ENCODE measurements around the gene ACAA1.
"Not testable (repeated sequence)": the region's sequence is repeated elsewhere in the genome, so short reads cannot be mapped to it uniquely, and the experiment has no call there.

Gene ACAA1

GRCh38 chr3:38165722-38166387 lies 28.9 kb upstream of the ACAA1 start:
- TF ChIP-seq FOXP2 (optimal IDR thresholded peaks at IDR 0.05; ENCODE audit: control extremely low read depth, extremely low read length, insufficient read depth) (no peak), EZH2 (IDR thresholded peaks at IDR 0.05) (no peak), POLR2AphosphoS5 (IDR thresholded peaks at IDR 0.05; ENCODE audit: borderline replicate concordance, low read depth, low read length) (no peak)
- H3K9ac ChIP-seq (ENCODE audit: insufficient read length), result peak overlapping the region; percentile 89
- peak overlapping the region; percentile 84 for H3K4me3 ChIP-seq
- DNase-seq (ENCODE audit: low read depth, low spot score), result no peak
- H3K9me3 ChIP-seq (ENCODE audit: low read depth, low read length), result no peaks in the 10 kb centered on the region
- H3K27ac ChIP-seq, result no peak overlapping the region
- no peaks in the 10 kb centered on the region for H3K36me3 ChIP-seq (ENCODE audit: insufficient read depth, low read length)

DNA sequence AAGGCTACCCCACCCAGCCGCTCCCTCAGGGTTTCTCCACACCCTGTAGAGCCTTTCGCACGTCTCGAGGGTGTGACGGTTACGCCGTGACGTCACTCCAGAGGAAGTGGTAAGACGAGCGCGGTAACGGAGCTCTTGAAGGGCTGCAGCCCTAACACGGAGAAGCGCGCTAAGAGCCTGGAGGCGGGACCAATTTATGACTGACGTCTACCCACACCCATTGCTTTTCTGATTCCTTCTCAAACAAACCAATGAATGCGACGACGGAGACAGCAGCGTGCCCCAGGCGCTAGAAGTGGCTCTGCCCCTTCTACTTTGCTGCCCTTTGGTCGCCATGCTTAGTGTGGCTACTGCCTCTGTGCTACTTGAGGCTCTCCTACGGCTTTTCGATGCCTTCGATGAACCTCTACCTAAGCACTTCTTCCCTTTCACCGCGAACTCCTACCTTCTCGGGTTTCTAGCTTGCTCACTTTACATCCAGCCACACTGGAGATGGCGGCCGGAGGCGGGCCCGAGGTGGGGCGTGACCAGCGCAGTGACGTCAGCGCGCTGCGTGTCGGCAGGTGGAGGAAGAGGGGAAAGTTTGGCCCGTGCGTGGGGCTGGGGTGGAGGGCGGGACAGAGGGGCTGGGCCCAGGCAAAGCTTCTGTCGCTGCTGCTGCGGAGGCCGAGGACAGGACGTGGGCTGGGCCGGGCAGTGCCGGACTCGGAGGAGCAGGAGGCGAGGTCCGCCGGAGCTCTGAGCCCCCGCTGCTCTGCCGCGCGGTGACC lies 28.2 kb upstream of the ACAA1 start, which contains the start of gene OXSR1:
OXSR1 (plus strand) TSS at position 586 of the 770 bp plus-strand sequence. CDS start 340 bp downstream, outside the sequence.
- peak; percentile 93 for DNase-seq (ENCODE audit: low read depth, low spot score)
- H3K27ac ChIP-seq, result peak within 1 kb of the TSS; percentile 93
- H3K36me3 ChIP-seq (ENCODE audit: insufficient read depth, low read length), result no peaks in the 10 kb centered on the region
- peak within 1 kb of the TSS; percentile 89 for H3K9ac ChIP-seq (ENCODE audit: insufficient read length)
- no peaks in the 10 kb centered on the region for H3K9me3 ChIP-seq (ENCODE audit: low read depth, low read length)
- peak within 1 kb of the TSS; percentile 84 for H3K4me3 ChIP-seq
- TF ChIP-seq EZH2 (IDR thresholded peaks at IDR 0.05), result no peak
- TF ChIP-seq POLR2AphosphoS5 (IDR thresholded peaks at IDR 0.05; ENCODE audit: borderline replicate concordance, low read depth, low read length), result peak; percentile 71

DNA sequence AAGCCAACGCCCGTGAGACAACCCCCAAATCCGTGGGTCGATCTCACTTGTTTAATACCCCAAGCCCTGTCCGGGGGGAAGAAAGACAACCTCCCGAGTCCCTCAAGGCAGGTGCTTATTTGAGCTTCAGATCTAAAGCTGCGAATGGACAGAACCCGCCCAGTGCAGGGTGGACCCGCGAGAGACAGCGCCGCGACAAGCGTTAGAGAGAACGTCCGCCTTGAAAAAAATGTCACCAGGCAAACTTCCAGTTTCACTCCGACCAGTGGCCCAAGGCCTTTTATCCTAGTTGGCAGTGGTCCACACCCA lies 27.7 kb upstream of the ACAA1 start:
- DNase-seq (ENCODE audit: low read depth, low spot score), result no peak
- peak overlapping the region; percentile 93 for H3K27ac ChIP-seq
- H3K9ac ChIP-seq (ENCODE audit: insufficient read length), result peak overlapping the region; percentile 51
- TF ChIP-seq POLR2AphosphoS5 (IDR thresholded peaks at IDR 0.05; ENCODE audit: borderline replicate concordance, low read depth, low read length), result no peak
- TF ChIP-seq EZH2 (IDR thresholded peaks at IDR 0.05), result no peak
- no peak for TF ChIP-seq FOXP2 (optimal IDR thresholded peaks at IDR 0.05; ENCODE audit: control extremely low read depth, extremely low read length, insufficient read depth)
- no peaks in the 10 kb centered on the region for H3K36me3 ChIP-seq (ENCODE audit: insufficient read depth, low read length)
- no peaks in the 10 kb centered on the region for H3K9me3 ChIP-seq (ENCODE audit: low read depth, low read length)
- H3K4me3 ChIP-seq, result peak overlapping the region; percentile 84

GRCh38 chr3:38163841-38164642 lies 27.1 kb upstream of the ACAA1 start:
- no peak overlapping the region for H3K9ac ChIP-seq (ENCODE audit: insufficient read length)
- no peak for DNase-seq (ENCODE audit: low read depth, low spot score)
- no peaks in the 10 kb centered on the region for H3K36me3 ChIP-seq (ENCODE audit: insufficient read depth, low read length)
- peak overlapping the region; percentile 84; the same call in 1 of the 2 replicates for H3K4me3 ChIP-seq
- no peaks in the 10 kb centered on the region for H3K9me3 ChIP-seq (ENCODE audit: low read depth, low read length)
- TF ChIP-seq EZH2 (IDR thresholded peaks at IDR 0.05) (no peak), FOXP2 (optimal IDR thresholded peaks at IDR 0.05; ENCODE audit: control extremely low read depth, extremely low read length, insufficient read depth) (no peak), POLR2AphosphoS5 (IDR thresholded peaks at IDR 0.05; ENCODE audit: borderline replicate concordance, low read depth, low read length) (no peak)
- H3K27ac ChIP-seq, result peak overlapping the region; percentile 93; the same call in 1 of the 2 replicates

DNA sequence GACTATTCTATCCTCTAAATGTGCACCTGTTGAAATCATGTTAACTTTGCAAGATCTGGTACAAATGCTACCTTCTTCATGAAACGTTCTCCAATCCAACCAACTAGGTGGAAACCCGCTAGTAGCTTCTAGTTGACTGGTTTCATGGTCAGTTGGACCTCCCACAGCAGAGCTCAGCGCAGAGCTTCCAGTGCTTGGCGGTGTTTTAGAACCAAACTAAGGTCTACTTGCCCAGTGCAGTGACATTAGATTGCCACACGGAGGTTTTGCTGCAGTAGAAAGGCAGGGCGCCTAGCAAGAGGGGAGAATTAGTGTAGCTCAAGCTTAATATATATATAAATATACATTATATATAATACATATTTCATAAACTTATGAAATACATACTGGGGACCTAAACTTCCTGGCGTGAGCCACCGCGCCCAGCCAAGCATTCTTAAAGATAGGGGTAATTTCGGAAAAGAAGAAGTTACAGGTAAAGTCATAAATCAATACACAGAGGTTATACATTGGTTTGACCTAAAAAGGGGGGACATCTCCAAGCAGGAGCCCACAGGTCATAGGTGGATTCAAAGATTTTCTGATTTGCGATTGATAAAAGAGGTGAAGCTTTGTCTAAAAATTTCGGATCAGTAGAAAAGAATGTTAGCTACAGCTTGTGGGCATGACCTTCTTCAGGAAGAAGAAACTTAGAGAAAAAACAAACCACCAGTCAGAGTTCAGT lies 26.4 kb upstream of the ACAA1 start:
- H3K36me3 ChIP-seq (ENCODE audit: insufficient read depth, low read length), result no peaks in the 10 kb centered on the region
- no peak overlapping the region for H3K27ac ChIP-seq
- DNase-seq (ENCODE audit: low read depth, low spot score), result no peak
- H3K9ac ChIP-seq (ENCODE audit: insufficient read length), result no peak overlapping the region
- H3K9me3 ChIP-seq (ENCODE audit: low read depth, low read length), result no peaks in the 10 kb centered on the region
- TF ChIP-seq FOXP2 (optimal IDR thresholded peaks at IDR 0.05; ENCODE audit: control extremely low read depth, extremely low read length, insufficient read depth) (no peak), EZH2 (IDR thresholded peaks at IDR 0.05) (no peak), POLR2AphosphoS5 (IDR thresholded peaks at IDR 0.05; ENCODE audit: borderline replicate concordance, low read depth, low read length) (no peak)
- no peak overlapping the region for H3K4me3 ChIP-seq

DNA sequence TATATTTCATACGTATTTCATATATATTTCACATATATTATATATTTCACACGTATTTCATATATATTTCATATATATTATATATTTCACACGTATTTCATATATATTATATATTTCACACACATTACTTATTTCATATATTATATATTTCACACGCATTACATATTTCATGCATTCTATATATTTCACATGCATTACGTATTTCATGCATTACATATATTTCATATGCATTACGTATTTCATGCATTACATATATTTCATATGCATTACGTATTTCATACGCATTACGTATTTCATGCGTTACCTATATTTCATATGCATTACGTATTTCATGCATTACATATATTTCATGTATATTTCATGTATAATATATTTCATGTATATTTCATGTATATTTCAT lies 23.8 kb upstream of the ACAA1 start:
- not testable (repeated sequence) for H3K36me3 ChIP-seq (ENCODE audit: insufficient read depth, low read length); H3K4me3 ChIP-seq; DNase-seq (ENCODE audit: low read depth, low spot score); H3K27ac ChIP-seq; H3K9me3 ChIP-seq (ENCODE audit: low read depth, low read length); H3K9ac ChIP-seq (ENCODE audit: insufficient read length)

GRCh38 chr3:38158472-38158871 lies 21.5 kb upstream of the ACAA1 start:
- H3K9me3 ChIP-seq (ENCODE audit: low read depth, low read length), result no peaks in the 10 kb centered on the region
- no peak for DNase-seq (ENCODE audit: low read depth, low spot score)
- H3K27ac ChIP-seq, result no peak overlapping the region
- H3K36me3 ChIP-seq (ENCODE audit: insufficient read depth, low read length), result no peaks in the 10 kb centered on the region
- no peak overlapping the region for H3K4me3 ChIP-seq
- no peak for TF ChIP-seq EZH2 (IDR thresholded peaks at IDR 0.05)
- no peak for TF ChIP-seq POLR2AphosphoS5 (IDR thresholded peaks at IDR 0.05; ENCODE audit: borderline replicate concordance, low read depth, low read length)
- TF ChIP-seq FOXP2 (optimal IDR thresholded peaks at IDR 0.05; ENCODE audit: control extremely low read depth, extremely low read length, insufficient read depth), result no peak
- no peak overlapping the region for H3K9ac ChIP-seq (ENCODE audit: insufficient read length)

DNA sequence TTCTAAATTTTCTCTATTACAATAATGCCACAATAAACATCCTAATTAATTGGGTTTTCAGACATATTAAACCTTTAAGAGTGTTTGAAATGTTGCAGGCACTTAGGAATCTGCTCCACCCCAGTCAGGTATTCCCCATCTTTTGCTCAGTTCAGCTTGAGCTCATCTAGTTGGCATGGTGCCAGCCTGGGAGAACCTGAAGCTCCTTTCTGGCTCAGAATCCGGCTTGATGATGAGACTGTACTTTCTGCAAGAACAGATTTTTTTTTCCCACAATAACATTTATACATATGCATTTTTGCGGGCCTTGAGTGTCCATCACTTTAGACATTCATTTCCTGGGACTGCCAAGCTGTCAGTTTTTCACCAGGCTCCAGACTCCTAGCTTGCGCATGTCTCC lies 20.7 kb upstream of the ACAA1 start:
- Histone ChIP-seq H3K27ac (no peak overlapping the region), H3K36me3 (ENCODE audit: insufficient read depth, low read length) (no peaks in the 10 kb centered on the region), H3K9me3 (ENCODE audit: low read depth, low read length) (no peaks in the 10 kb centered on the region), H3K9ac (ENCODE audit: insufficient read length) (no peak overlapping the region), H3K4me3 (no peak overlapping the region)
- no peak for DNase-seq (ENCODE audit: low read depth, low spot score)
- TF ChIP-seq EZH2 (IDR thresholded peaks at IDR 0.05) (no peak), POLR2AphosphoS5 (IDR thresholded peaks at IDR 0.05; ENCODE audit: borderline replicate concordance, low read depth, low read length) (no peak), FOXP2 (optimal IDR thresholded peaks at IDR 0.05; ENCODE audit: control extremely low read depth, extremely low read length, insufficient read depth) (no peak)

Data from SK-N-MC (cell line).